ENCODE measurements around the gene RNPS1. TPM values are rescaled to one million over a fixed set of nuclear protein-coding genes. Genes with fewer than 3 reads are reported as not detected.

The RNPS1 gene
- polyA plus RNA-seq, 1 experiment = 95.3 TPM

DNA sequence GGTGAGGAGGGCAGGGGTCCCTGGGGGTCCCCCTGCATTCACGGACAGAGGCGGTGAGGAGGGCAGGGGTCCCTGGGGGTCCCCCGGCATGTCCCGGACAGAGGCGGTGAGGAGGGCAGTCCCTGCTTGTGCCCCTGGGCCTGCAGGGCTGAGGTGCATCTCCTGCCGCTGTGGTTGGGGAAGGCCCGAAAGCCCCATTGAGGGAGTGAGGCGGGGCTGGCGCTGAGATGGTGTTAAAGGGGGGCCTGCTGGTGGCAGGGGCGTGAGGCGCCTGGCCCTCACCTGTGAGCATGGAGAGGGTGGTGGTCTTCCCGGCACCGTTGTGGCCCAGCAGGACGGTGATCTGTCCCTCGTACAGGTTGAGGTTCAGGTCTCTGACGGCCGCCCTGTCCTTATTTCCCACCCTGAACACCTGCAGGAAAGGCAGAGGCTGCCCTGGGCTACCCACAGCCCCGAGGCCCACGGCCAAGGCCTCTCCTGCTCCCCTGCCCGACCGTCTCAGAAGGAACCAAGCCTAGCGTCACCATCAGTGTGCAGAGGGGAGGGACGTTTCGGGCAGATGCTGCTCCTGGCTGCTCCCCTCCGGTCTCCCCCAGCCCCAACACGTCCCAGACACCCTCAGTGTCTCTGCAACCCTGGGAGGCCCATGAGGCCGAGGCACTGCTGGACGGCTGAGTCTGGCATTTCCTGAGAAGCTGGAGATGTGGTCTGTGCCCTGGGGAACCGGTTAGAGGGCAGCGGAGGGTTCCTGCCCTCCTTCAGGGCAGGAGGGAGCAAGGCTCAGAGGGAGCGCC lies 31.4 kb upstream of the RNPS1 start:
- POLR2A ChIA-PET = interaction anchor here (0.7 kb wide), 1 partner anchor 17 kb away, joined by 8 read pairs; no protein-coding TSS in a partner anchor
- Histone ChIP-seq H3K4me3 (ENCODE audit: low read depth, low read length) (no peak overlapping the region), H3K9me3 (ENCODE audit: control insufficient read depth, insufficient read depth, low read length) (no peaks in the 10 kb centered on the region; the same call in 1 of the 2 replicates), H3K27ac (ENCODE audit: low read depth, low read length) (no peak overlapping the region), H3K27me3 (ENCODE audit: control insufficient read depth, insufficient read depth, low read length) (peaks cover 12% of the 10 kb centered on the region)
- TF ChIP-seq CTCF (IDR thresholded peaks at IDR 0.05; ENCODE audit: low read depth, low read length) = no peak
- no peak for DNase-seq (ENCODE audit: low read depth, low spot score)
- CTCF ChIA-PET = no interaction called here

DNA sequence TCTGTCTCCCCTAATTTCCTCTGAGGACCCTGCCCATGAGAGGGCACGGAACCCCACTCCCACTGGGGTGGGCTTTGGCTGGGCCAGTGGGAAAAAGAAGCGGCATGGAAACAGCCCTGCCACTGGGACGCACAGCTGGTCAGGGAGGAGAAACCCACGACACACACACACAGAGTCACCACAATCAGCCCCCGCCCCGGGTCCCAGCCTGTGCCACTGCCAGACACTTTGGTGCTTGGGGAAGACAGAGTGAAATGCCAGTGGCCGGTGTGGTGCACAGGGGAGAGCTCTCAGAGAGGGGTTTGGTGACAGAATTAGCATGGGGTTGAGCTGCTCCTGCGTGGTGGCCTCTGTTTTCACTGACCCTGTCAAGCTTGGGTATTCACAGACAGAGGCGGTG lies 30.7 kb upstream of the RNPS1 start:
- ChIA-PET CTCF (no interaction called here), POLR2A (interaction anchor here (0.7 kb wide), 1 partner anchor 18 kb away, joined by 8 read pairs; no protein-coding TSS in a partner anchor)
- Histone ChIP-seq H3K4me3 (ENCODE audit: low read depth, low read length) (no peak overlapping the region), H3K27me3 (ENCODE audit: control insufficient read depth, insufficient read depth, low read length) (peaks cover 12% of the 10 kb centered on the region), H3K27ac (ENCODE audit: low read depth, low read length) (no peak overlapping the region), H3K9me3 (ENCODE audit: control insufficient read depth, insufficient read depth, low read length) (no peaks in the 10 kb centered on the region; the same call in 1 of the 2 replicates)
- no peak for TF ChIP-seq CTCF (IDR thresholded peaks at IDR 0.05; ENCODE audit: low read depth, low read length)
- DNase-seq (ENCODE audit: low read depth, low spot score) = no peak

- DNase-seq (ENCODE audit: low read depth, low spot score) = no peak
- no peaks in the 10 kb centered on the region; the same call in 1 of the 2 replicates for H3K9me3 ChIP-seq (ENCODE audit: control insufficient read depth, insufficient read depth, low read length)
- CTCF ChIA-PET = no interaction called here
- no peak overlapping the region for H3K27ac ChIP-seq (ENCODE audit: low read depth, low read length)
- POLR2A ChIA-PET = no interaction called here
- no peak overlapping the region for H3K4me3 ChIP-seq (ENCODE audit: low read depth, low read length)
- TF ChIP-seq CTCF (IDR thresholded peaks at IDR 0.05; ENCODE audit: low read depth, low read length) = no peak
- H3K27me3 ChIP-seq (ENCODE audit: control insufficient read depth, insufficient read depth, low read length) = peaks cover 12% of the 10 kb centered on the region
These were observed 29.6 kb upstream of the RNPS1 start for GRCh38 chr16:2297506-2297860.

DNA sequence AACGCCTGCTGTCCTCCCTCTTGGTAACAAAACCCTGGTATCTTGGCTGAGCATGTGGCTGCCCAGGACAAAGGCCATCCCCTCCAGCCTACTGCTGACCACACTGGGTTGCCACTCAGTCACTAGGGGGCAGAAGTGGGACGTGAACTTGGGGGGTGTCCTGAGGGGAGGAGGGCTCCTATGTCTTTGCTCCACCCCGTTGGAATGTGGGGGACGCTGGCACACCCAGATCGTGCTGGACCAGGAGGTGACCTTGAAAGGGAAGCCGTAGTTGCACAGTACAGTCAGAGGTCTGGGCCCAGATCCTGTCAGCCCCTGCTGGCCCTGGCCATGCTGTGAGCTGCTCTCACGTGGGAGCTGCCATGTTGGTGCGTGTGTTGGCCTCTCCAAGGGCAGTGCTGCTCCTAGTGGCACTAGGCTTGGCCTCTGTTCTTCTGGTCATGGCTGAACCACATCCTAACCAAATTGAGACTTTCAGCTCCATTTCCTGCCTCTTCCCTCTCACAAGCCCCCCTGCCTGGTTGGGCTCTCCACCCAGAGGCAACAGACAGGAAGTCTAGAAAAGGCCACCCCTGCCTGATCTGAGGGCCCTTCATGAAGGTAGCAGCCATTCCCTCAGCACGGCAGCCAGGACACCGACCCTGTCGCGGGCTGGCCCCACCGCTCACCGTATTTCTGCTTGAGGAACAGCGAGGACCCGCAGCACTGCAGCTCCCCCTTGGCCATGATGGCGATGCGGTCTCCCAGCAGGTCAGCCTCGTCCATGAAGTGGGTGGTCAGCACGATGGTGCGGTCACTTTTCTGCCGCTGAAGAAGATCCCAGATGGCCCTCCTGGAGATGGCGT lies 29.0 kb upstream of the RNPS1 start:
- CTCF ChIA-PET = no interaction called here
- Histone ChIP-seq H3K4me3 (ENCODE audit: low read depth, low read length) (no peak overlapping the region), H3K9me3 (ENCODE audit: control insufficient read depth, insufficient read depth, low read length) (no peaks in the 10 kb centered on the region; the same call in 1 of the 2 replicates), H3K27me3 (ENCODE audit: control insufficient read depth, insufficient read depth, low read length) (peaks cover 12% of the 10 kb centered on the region), H3K27ac (ENCODE audit: low read depth, low read length) (no peak overlapping the region)
- DNase-seq (ENCODE audit: low read depth, low spot score) = no peak
- POLR2A ChIA-PET = no interaction called here
- peak; percentile 30; the same call in 1 of the 2 replicates for TF ChIP-seq CTCF (IDR thresholded peaks at IDR 0.05; ENCODE audit: low read depth, low read length)
